ENCODE results near the gene FOXP1.

DNA sequence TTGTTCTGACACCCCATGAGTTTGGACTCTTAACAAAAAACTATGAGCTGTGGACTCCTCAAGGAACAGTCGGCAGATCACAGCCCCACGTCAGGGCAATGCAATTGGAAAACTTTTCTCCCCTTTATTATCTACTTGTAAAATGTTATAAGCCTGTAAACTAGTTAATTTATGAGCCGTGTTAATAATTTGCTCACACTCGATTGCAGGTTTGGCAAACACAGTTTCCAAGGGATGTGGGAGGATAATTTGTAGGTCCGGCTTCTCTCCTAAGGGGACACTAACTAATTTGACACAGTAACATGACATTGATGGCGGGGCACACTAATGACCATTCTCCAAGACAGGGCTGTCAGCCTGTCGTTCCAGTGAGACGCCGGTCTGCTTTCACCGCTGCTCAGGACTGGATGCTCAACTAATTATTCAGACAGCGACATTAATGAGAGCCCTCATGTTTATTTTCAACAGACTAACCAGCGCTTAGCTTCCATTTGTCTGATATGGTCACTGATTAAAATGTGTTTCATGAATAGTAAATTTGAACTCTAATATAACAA is 222.1 kb downstream of the FOXP1 start:
- TF ChIP-seq POLR2A (IDR thresholded peaks at IDR 0.05; ENCODE audit: low read depth, low read length) (no peak), TAF1 (IDR thresholded peaks at IDR 0.05; ENCODE audit: borderline replicate concordance, low read depth, low read length) (no peak), POLR2AphosphoS5 (IDR thresholded peaks at IDR 0.05; ENCODE audit: low read depth, low read length) (no peak)

Measured in GM12892 (cell line).